LNCAP (cell line): ENCODE results near the gene MMP11.

ENCODE experiments used
- TF ChIP-seq, protein P1 (sequence below): fragments of 450-650 bp; IDR thresholded peaks from 2 replicates; pipeline ENCODE4 v1.5.1; 2017; ENCODE audit warnings: mild to moderate bottlenecking

MMP11 gene

DNA sequence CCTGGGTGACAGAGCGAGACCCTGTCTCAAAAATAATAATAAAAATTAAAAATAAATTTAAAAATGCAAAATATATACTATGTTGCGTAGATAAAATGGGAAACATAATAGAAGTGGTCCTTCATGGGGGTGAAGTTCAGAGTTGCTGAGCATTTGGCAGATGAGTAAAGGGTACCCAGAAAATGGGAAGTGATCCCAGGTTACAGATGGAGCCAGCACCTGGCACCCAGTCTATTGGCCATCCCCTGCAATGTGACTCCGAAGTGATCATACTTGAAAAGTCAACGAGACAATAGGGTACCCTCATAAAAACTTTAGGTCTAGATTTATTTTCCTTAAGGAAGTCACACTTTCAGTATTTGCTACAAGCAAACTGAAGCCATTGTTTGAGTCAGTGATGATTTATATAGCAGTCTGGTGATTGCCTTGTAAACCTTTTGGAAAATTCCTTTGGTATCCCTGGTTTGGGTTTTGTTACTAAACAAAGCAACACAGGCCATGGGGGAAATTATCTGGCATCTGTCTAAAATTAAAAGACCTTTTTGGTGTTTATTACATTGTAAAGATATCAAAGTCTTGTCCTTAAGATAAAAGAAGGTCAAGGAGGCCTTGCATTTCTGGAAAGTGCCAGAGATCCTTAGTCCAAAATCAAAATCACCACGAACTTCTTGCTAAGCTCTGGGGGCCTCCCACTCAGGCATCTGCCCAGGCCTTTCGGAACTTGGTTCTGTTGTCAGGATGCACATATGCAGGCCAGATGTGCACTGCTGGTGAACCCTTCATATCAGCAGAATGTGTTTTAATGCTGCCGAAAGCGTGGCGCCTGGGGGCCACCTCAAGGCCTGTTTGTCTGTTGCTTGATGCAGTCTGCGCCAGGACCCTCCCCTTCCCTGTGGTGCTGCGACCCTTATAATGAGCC, 18.4 kb downstream of the MMP11 start:
- TF ChIP-seq, protein P1, sequence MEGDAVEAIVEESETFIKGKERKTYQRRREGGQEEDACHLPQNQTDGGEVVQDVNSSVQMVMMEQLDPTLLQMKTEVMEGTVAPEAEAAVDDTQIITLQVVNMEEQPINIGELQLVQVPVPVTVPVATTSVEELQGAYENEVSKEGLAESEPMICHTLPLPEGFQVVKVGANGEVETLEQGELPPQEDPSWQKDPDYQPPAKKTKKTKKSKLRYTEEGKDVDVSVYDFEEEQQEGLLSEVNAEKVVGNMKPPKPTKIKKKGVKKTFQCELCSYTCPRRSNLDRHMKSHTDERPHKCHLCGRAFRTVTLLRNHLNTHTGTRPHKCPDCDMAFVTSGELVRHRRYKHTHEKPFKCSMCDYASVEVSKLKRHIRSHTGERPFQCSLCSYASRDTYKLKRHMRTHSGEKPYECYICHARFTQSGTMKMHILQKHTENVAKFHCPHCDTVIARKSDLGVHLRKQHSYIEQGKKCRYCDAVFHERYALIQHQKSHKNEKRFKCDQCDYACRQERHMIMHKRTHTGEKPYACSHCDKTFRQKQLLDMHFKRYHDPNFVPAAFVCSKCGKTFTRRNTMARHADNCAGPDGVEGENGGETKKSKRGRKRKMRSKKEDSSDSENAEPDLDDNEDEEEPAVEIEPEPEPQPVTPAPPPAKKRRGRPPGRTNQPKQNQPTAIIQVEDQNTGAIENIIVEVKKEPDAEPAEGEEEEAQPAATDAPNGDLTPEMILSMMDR, result no peak

DNA sequence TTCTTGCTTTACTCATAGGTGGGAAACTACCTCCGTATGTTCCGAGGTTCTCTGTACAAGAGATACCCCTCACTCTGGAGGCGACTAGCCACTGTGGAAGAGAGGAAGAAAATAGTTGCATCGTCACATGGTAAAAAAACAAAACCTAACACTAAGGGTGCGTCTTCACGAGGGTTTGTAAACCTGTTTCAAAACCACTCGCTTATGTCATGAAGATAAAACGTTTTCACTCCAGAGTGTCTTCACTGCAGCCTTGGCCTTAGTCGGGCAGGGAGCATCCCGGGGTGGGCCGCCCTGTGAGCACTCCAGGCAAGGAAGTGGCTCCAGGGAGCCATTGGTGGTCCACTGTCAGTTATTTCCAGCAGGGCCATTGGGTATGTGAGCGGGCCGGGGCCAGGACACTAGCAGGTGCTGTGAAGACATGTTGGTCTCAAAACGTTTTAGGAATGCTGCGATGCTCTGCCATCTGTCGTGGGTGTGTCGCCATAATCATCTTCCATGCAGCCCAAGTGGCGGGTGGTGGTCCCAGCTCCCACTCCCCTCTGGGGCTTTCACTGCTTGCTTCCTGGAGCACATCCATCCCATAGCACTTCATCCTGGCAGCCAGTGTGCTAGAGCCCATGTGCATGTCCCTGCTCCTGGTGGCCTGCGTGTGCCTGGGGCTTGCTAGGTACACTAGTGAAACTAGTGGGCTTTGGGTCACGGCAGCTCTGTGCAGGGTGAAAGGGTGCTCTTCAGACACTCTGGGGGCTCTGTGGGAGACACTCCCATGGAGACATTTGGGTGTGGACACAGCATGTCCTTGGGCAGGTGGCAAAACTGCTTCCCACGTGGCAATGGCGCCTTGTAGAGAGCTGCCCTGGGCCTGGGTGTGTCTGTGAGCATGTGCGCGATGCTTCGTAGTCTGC, 19.3 kb downstream of the MMP11 start:
- TF ChIP-seq, protein P1, result no peak

DNA sequence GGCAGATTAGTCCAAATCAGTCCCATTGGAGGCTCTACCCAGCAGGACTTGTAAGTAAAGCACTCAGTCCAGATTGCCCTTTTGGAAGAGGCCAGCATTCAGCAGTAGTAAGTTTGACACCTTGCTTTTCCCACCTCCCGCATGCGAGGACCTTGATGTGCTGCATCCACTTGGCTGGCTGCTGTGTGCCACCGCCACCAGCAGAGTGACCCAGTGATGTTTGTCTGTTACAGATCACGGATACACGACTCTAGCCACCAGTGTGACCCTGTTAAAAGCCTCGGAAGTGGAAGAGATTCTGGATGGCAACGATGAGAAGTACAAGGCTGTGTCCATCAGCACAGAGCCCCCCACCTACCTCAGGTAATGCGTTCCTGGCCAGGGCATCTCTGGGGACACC, 20.7 kb downstream of the MMP11 start:
- TF ChIP-seq, protein P1, result no peak

DNA sequence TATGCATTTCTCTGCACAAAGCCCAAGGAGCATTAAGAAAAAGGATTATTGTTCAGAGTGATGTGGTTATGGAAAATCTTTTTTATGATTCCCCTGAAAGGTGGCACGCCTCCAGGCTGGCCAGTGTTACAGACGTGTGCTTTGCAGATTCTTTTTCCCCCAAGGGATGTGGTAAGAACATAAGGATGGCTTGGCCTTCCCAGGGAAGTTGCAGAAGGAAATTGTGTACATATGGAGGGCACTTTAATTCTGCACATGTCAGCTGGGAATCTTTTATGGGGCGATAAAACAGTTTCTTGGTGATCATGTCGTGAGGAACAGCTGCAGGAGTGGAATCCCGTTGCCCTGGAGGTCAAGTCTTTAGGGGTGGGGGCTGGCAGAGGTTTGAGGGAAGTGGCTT, 23.8 kb downstream of the MMP11 start:
- TF ChIP-seq, protein P1, result no peak

DNA sequence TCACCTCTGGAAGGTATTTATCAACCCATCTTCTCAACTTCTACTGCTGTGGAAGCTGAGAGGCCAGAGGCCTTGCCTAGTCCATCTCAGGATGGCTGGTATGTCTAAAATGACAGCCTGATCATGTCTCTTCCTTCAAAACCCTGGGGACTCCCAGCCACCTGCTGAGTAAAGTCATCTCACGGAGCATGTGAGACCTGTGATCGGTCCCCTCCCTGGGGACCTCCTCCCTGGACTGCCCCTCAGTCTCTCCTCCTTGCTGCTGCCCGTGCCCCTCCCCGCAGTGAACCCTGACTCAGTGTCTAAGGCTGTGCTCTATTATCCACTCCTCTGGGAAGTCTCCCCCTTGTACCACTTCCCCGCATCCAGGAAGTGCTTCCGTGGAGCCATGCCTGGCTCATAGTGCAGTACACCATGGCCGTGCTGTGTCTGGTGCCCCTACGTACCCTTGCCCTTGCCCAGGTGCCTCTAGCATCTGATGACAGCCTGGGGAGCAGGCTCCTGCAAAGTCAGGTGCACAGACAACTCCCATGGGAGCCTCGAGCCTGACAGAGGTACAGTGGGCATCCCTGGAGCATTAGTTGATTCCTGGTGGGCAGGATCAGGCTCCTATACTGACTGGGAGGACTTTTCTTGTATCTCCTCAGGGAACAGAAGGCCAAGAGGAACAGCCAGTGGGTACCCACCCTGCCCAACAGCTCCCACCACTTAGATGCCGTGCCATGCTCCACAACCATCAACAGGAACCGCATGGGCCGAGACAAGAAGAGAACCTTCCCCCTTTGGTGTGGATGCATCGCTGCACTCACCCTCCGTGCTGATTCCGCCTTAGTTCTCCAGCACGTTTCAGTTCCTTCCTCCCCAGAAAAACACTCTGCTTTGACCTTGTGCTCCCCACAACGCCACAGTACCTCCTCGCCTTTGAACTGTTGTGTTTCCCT, 27.9 kb downstream of the MMP11 start:
- TF ChIP-seq, protein P1, result no peak

DNA sequence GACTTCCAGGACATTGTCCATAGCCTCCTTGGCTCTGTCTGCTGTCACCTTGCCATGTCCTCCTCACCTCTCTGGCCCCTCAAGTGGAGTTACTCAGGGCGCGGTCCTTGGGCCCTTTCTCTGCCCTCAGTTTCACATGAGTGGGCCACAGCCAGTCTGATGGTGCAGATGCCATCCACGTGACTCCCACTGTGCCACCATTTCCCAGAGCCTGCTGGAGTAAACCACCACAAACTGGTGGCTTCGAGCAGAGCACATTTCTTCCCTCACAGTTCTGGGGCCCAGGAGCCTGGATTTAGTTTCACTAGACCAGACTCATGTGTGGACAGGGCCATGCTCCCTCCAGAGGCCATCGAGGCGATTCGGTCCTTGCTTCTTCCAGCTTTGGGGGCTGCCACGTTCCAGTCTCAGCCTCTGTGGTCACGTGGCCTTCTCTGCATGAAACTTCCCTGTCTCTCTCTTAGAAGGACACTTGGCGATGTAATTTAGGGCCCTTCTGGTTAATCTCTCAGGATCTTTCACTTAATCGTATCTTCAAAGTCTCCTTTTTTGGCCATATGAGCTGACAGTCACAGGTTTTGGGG, 28.7 kb downstream of the MMP11 start:
- TF ChIP-seq, protein P1, result no peak
